K562 (cell line): ENCODE data around the gene RNF121. TPM values are rescaled to one million over a fixed set of nuclear protein-coding genes. Genes with fewer than 3 reads are reported as not detected.

Source experiments
- BCOR ChIP-seq: fragments of 450-650 bp; IDR thresholded peaks from 2 replicates; pipeline ENCODE4 v1.6.1; 2016
- C11orf30 ChIP-seq: fragments of 450-650 bp; IDR thresholded peaks from 2 replicates; pipeline ENCODE4 v1.6.1; 2016; ENCODE audit warnings: low read depth, mild to moderate bottlenecking
- CBX2 ChIP-seq: fragments of 200-600 bp; sonication (generic); IDR thresholded peaks from one replicate; pipeline ENCODE4 v1.6.1; 2012; ENCODE audit warnings: mild to moderate bottlenecking, low read length, inconsistent platforms; ENCODE audit not compliant: insufficient read depth, poor library complexity, severe bottlenecking
- FOSL1 ChIP-seq: fragments of 200-800 bp; sonication (Bioruptor generic); conservative IDR thresholded peaks from 2 replicates; pipeline ENCODE4 v1.6.1; 2016; ENCODE audit warnings: missing genetic modification characterization, missing compliant biosample characterization
- HMG20B ChIP-seq: fragments of 250-450 bp; sonication (Bioruptor Pico); IDR thresholded peaks from 2 replicates; pipeline ENCODE4 v1.5.0; 2021; ENCODE audit warnings: mild to moderate bottlenecking
- NFE2L1 ChIP-seq: fragments of 450-650 bp; IDR thresholded peaks from 2 replicates; pipeline ENCODE4 v1.6.1; 2016; ENCODE audit warnings: missing genetic modification characterization, low read depth, mild to moderate bottlenecking, missing compliant biosample characterization, moderate library complexity, borderline replicate concordance
- SIX5 ChIP-seq, 2 experiments: IDR thresholded peaks; 2 replicates each; pipeline ENCODE4 v1.6.1; 2011; ENCODE audit warnings: low read length in 2 of 2, borderline replicate concordance in 1 of 2, low read depth in 1 of 2, mild to moderate bottlenecking in 1 of 2, moderate library complexity in 1 of 2; ENCODE audit not compliant: insufficient read depth in 1 of 2
- ZNF146 ChIP-seq: IDR thresholded peaks from one replicate; pipeline ENCODE4 v1.6.1; 2018; ENCODE audit warnings: missing compliant biosample characterization; ENCODE audit not compliant: unreplicated experiment
- polyA plus RNA-seq, 8 experiments: library from polyadenylated mRNA; depleted of rRNA in 4 of 8; stranded (reverse) in 5 of 8; unstranded in 3 of 8; fragments of >200 nt; fragmentation: Nextera tagmentation in 2 of 8; fragmentation: Illumina TruSeq in 1 of 8; extraction: Ambion mirVana in 2 of 8; extraction: Trizol in 1 of 8; gene quantifications; 2 replicates each; pipeline versions ENCODE4 v1.2.1 to v1.2.3, GENCODE V29; 2011 to 2014; ENCODE audit warnings: inconsistent platforms in 1 of 8, missing spikeins in 1 of 8
- total RNA-seq, 7 experiments: library from RNA; depleted of rRNA in 6 of 7; stranded (reverse); fragments of >200 nt in 6 of 7; fragmentation: Illumina TruSeq in 2 of 7; extraction: Trizol in 2 of 7; gene quantifications; 2 replicates each; pipeline versions ENCODE4 v1.2.1 to v1.2.3, GENCODE V29; 2011 to 2021; ENCODE audit warnings: low replicate concordance in 1 of 7
- TF ChIP-seq, protein P1 (sequence below), 3 experiments: fragments of 200-800 bp in 1 of 3; fragments of 250-450 bp in 1 of 3; fragments of 450-650 bp in 1 of 3; sonication (Bioruptor Pico) in 1 of 3; sonication (Bioruptor generic) in 1 of 3; formaldehyde crosslinking in 1 of 3; IDR thresholded peaks; 2 replicates each; pipeline versions ENCODE4 v1.6.1 to v1.8.0; 2016 to 2022; ENCODE audit warnings: mild to moderate bottlenecking in 2 of 3, missing genetic modification characterization in 2 of 3, missing compliant biosample characterization in 1 of 3, moderate library complexity in 1 of 3
- TF ChIP-seq, protein P2 (sequence below): sonication (generic); formaldehyde crosslinking; IDR thresholded peaks from 2 replicates; pipeline ENCODE4 v1.8.1; 2022; ENCODE audit warnings: missing genetic modification reagents

The RNF121 gene
- total and polyA plus RNA-seq, 9 of the 15 experiments (the other 6 are each of a cell fraction or from before 2014, with no cell fraction given) = 8.0 to 63.4 (median 20.5) TPM

DNA sequence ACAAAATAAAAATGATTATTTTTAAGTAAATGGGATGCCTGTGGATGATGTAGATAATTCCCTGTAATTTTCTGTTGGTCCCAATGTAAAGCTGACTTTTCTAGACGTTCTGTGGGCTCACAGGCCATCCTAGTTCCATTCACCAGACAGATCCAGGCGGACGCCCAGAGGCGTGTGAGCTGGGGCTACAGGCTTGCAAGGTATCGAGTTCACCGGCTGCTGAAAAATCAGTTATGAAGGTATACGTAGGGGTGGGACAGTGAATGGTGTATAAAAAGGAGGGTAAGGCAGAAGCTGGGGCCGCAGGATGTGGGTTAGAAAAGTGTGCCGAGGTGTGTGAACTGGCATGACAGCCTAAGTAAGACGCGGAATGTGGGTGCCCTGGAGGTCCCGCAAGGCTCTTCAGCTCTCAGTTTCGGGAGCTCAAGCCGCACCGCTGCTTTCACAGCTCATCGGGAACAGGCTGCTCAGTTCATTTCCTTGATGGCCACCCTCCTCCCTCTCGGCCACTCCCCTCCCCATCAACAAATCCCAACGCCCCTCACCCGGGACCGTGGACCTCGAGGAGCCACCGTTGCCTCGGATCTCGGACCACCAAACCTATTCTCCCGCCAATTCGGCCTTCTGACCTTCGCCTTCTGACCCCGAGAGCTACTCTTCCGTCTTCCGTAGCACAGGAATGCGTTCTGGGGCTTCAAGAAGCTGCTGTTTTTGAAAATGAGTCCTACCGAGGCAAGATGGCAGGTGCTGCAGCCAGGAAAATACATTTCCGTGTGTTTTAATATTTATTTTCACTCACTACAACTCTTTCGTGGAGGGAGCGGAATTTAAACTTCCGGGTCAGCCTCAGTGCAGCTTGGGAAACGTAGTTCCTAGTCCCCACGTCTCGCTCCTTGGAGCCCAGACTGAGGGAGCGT is 768 bp upstream of the RNF121 start, which contains the start of gene XNDC1N (continued):
- TF ChIP-seq, protein P1, sequence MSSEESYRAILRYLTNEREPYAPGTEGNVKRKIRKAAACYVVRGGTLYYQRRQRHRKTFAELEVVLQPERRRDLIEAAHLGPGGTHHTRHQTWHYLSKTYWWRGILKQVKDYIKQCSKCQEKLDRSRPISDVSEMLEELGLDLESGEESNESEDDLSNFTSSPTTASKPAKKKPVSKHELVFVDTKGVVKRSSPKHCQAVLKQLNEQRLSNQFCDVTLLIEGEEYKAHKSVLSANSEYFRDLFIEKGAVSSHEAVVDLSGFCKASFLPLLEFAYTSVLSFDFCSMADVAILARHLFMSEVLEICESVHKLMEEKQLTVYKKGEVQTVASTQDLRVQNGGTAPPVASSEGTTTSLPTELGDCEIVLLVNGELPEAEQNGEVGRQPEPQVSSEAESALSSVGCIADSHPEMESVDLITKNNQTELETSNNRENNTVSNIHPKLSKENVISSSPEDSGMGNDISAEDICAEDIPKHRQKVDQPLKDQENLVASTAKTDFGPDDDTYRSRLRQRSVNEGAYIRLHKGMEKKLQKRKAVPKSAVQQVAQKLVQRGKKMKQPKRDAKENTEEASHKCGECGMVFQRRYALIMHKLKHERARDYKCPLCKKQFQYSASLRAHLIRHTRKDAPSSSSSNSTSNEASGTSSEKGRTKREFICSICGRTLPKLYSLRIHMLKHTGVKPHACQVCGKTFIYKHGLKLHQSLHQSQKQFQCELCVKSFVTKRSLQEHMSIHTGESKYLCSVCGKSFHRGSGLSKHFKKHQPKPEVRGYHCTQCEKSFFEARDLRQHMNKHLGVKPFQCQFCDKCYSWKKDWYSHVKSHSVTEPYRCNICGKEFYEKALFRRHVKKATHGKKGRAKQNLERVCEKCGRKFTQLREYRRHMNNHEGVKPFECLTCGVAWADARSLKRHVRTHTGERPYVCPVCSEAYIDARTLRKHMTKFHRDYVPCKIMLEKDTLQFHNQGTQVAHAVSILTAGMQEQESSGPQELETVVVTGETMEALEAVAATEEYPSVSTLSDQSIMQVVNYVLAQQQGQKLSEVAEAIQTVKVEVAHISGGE (CRISPR knock-in tag; IDR thresholded peaks at IDR 0.05) = peak in 1 of 3 experiments; percentile 85; a peak in 2 of 6 replicates
- no peak for TF ChIP-seq HMG20B
- TF ChIP-seq CBX2 = no peak
- TF ChIP-seq NFE2L1 (tag) = no peak
- TF ChIP-seq SIX5 (IDR thresholded peaks at IDR 0.05; ENCODE audit: borderline replicate concordance in 1 of 2, insufficient read depth in 1 of 2, low read depth in 1 of 2, low read length in 2 of 2) = peak; percentile 77 to 87
- peak; percentile 45; the same call in 1 of the 2 replicates for TF ChIP-seq BCOR
- no peak for TF ChIP-seq ZNF146 (CRISPR knock-in tag)
- TF ChIP-seq, protein P2, sequence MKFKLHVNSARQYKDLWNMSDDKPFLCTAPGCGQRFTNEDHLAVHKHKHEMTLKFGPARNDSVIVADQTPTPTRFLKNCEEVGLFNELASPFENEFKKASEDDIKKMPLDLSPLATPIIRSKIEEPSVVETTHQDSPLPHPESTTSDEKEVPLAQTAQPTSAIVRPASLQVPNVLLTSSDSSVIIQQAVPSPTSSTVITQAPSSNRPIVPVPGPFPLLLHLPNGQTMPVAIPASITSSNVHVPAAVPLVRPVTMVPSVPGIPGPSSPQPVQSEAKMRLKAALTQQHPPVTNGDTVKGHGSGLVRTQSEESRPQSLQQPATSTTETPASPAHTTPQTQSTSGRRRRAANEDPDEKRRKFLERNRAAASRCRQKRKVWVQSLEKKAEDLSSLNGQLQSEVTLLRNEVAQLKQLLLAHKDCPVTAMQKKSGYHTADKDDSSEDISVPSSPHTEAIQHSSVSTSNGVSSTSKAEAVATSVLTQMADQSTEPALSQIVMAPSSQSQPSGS = peak; percentile 50; the same call in 1 of the 2 replicates
- TF ChIP-seq C11orf30 = peak; percentile 55; the same call in 1 of the 2 replicates
- TF ChIP-seq FOSL1 (tag) = 0 out of 2 replicates have a peak, but pooled peaks have one; percentile 18
